ENCODE measurements around the gene MAN1C1. TPM values are rescaled to one million over a fixed set of nuclear protein-coding genes. Genes with fewer than 3 reads are reported as not detected.
"Not testable (repeated sequence)": the region's sequence is repeated elsewhere in the genome, so short reads cannot be mapped to it uniquely, and the experiment has no call there.

The MAN1C1 gene
- total RNA-seq, 1 donor from 2014 or later = 0.63 TPM

- TF ChIP-seq CTCF (conservative IDR thresholded peaks at IDR 0.05; ENCODE audit: low read depth, low read length) = peak; percentile 43
- no peak overlapping the region for H3K4me3 ChIP-seq (ENCODE audit: low read depth, low read length)
- DNase-seq (ENCODE audit: low read depth) = peak; percentile 90
Observed at GRCh38 chr1:25695090-25695770, 78.6 kb downstream of the MAN1C1 start.

GRCh38 chr1:25695771-25696311 lies 79.2 kb downstream of the MAN1C1 start:
- TF ChIP-seq CTCF (conservative IDR thresholded peaks at IDR 0.05; ENCODE audit: low read depth, low read length) = no peak
- DNase-seq (ENCODE audit: low read depth) = peak; percentile 52
- no peak overlapping the region for H3K4me3 ChIP-seq (ENCODE audit: low read depth, low read length)

GRCh38 chr1:25696643-25697042 lies 80.1 kb downstream of the MAN1C1 start:
- DNase-seq (ENCODE audit: low read depth); H3K4me3 ChIP-seq (ENCODE audit: low read depth, low read length): not testable (repeated sequence)

- no peak for DNase-seq (ENCODE audit: low read depth)
- TF ChIP-seq CTCF (conservative IDR thresholded peaks at IDR 0.05; ENCODE audit: low read depth, low read length) = no peak
- H3K4me3 ChIP-seq (ENCODE audit: low read depth, low read length) = no peak overlapping the region
Observed at GRCh38 chr1:25697435-25698217, 81.0 kb downstream of the MAN1C1 start.

GRCh38 chr1:25698252-25698651 lies 81.7 kb downstream of the MAN1C1 start:
- no peak for TF ChIP-seq CTCF (conservative IDR thresholded peaks at IDR 0.05; ENCODE audit: low read depth, low read length)
- no peak for DNase-seq (ENCODE audit: low read depth)
- H3K4me3 ChIP-seq (ENCODE audit: low read depth, low read length) = no peak overlapping the region

- DNase-seq (ENCODE audit: low read depth) = not testable (repeated sequence)
Observed at GRCh38 chr1:25699059-25699458, 82.5 kb downstream of the MAN1C1 start.

GRCh38 chr1:25699500-25700143 lies 83.0 kb downstream of the MAN1C1 start:
- H3K4me3 ChIP-seq (ENCODE audit: low read depth, low read length) = no peak overlapping the region
- no peak for TF ChIP-seq CTCF (conservative IDR thresholded peaks at IDR 0.05; ENCODE audit: low read depth, low read length)
- DNase-seq (ENCODE audit: low read depth) = no peak

More at GRCh38 chr1:25699059-25699458, 82.5 kb downstream of the MAN1C1 start:
- not testable (repeated sequence) for H3K4me3 ChIP-seq (ENCODE audit: low read depth, low read length)

Data from epithelial cell of proximal tubule (primary cell).